Liver (tissue), 9 donors: ENCODE data around the gene HLA-C. TPM values are rescaled to one million over a fixed set of nuclear protein-coding genes. Genes with fewer than 3 reads are reported as not detected.

Source experiments
- DNase-seq: peaks from one replicate; pipeline ENCODE4 v3.0.0-alpha.2; 2017; ENCODE audit warnings: low spot score
- H3K27ac ChIP-seq, 2 donors: one replicate each; pipeline ENCODE4 v1.7.0; 2013; ENCODE audit warnings: inconsistent platforms in 2 of 2, low read length in 2 of 2, control low read depth in 1 of 2, low read depth in 1 of 2, mild to moderate bottlenecking in 1 of 2
- H3K27me3 ChIP-seq, 4 donors: one replicate each; pipeline versions ENCODE4 v1.6.1 to v1.7.0; 2013; ENCODE audit warnings: low read length in 3 of 4, inconsistent platforms in 1 of 4, mild to moderate bottlenecking in 1 of 4, moderate library complexity in 1 of 4; ENCODE audit not compliant: control insufficient read depth in 4 of 4, insufficient read depth in 4 of 4
- H3K36me3 ChIP-seq, 4 donors: one replicate each; pipeline versions ENCODE4 v1.6.1 to v1.7.0; 2013; ENCODE audit warnings: low read length in 3 of 4, mild to moderate bottlenecking in 3 of 4, low read depth in 1 of 4, moderate library complexity in 1 of 4; ENCODE audit not compliant: control insufficient read depth in 4 of 4, insufficient read depth in 3 of 4
- H3K4me1 ChIP-seq, 4 donors: one replicate each; pipeline versions ENCODE4 v1.6.1 to v1.7.0; 2013; ENCODE audit warnings: low read length in 3 of 4, mild to moderate bottlenecking in 3 of 4, moderate library complexity in 1 of 4; ENCODE audit not compliant: control insufficient read depth in 4 of 4, insufficient read depth in 4 of 4
- H3K4me3 ChIP-seq, 3 donors: one replicate each; pipeline versions ENCODE4 v1.6.1 to v1.7.0; 2013; ENCODE audit warnings: low read length in 3 of 3, control low read depth in 1 of 3, low read depth in 1 of 3, mild to moderate bottlenecking in 1 of 3
- H3K9ac ChIP-seq, 2 donors: one replicate each; pipeline ENCODE4 v1.7.0; 2013; ENCODE audit warnings: low read length in 2 of 2, mild to moderate bottlenecking in 2 of 2, moderate library complexity in 2 of 2, control low read depth in 1 of 2, low read depth in 1 of 2
- H3K9me3 ChIP-seq, 4 donors: one replicate each; pipeline versions ENCODE4 v1.6.1 to v1.7.0; 2013; ENCODE audit warnings: low read length in 3 of 4; ENCODE audit not compliant: control insufficient read depth in 4 of 4
- EGR1 ChIP-seq, 2 donors: IDR thresholded peaks; 2 replicates each; pipeline ENCODE4 v1.6.1; 2016 to 2018; ENCODE audit warnings: antibody characterized with exemption in 2 of 2, low read depth in 2 of 2
- FOXA1 ChIP-seq: IDR thresholded peaks from 2 replicates; pipeline ENCODE4 v1.6.1; 2016; ENCODE audit warnings: antibody characterized with exemption
- FOXA2 ChIP-seq: IDR thresholded peaks from 2 replicates; pipeline ENCODE4 v1.6.1; 2016; ENCODE audit warnings: antibody characterized with exemption
- GABPA ChIP-seq, 2 donors: IDR thresholded peaks in 1 of 2; conservative IDR thresholded peaks in 1 of 2; 2 replicates each; pipeline ENCODE4 v1.6.1; 2016; ENCODE audit warnings: antibody characterized with exemption in 2 of 2, mild to moderate bottlenecking in 1 of 2, moderate library complexity in 1 of 2
- HNF4A ChIP-seq, 2 donors: conservative IDR thresholded peaks; 2 replicates each; pipeline ENCODE4 v1.6.1; 2016; ENCODE audit warnings: antibody characterized with exemption in 2 of 2, mild to moderate bottlenecking in 2 of 2
- HNF4G ChIP-seq: IDR thresholded peaks from 2 replicates; pipeline ENCODE4 v1.6.1; 2016; ENCODE audit warnings: antibody characterized with exemption
- JUND ChIP-seq, 2 donors: IDR thresholded peaks; 2 replicates each; pipeline ENCODE4 v1.6.1; 2016; ENCODE audit warnings: antibody characterized with exemption in 2 of 2
- NR2F2 ChIP-seq: IDR thresholded peaks from 2 replicates; pipeline ENCODE4 v1.6.1; 2016; ENCODE audit warnings: antibody characterized with exemption
- RAD21 ChIP-seq, 2 donors: IDR thresholded peaks; 2 replicates each; pipeline ENCODE4 v1.6.1; 2016; ENCODE audit warnings: antibody characterized with exemption in 2 of 2, mild to moderate bottlenecking in 2 of 2
- RXRA ChIP-seq, 2 donors: IDR thresholded peaks; 2 replicates each; pipeline ENCODE4 v1.6.1; 2017 to 2018; ENCODE audit warnings: antibody characterized with exemption in 2 of 2, mild to moderate bottlenecking in 1 of 2
- SP1 ChIP-seq: IDR thresholded peaks from 2 replicates; pipeline ENCODE4 v1.6.1; 2018; ENCODE audit warnings: antibody characterized with exemption, mild to moderate bottlenecking
- TAF1 ChIP-seq: conservative IDR thresholded peaks from 2 replicates; pipeline ENCODE4 v1.6.1; 2016; ENCODE audit warnings: antibody characterized with exemption, mild to moderate bottlenecking
- YY1 ChIP-seq: IDR thresholded peaks from 2 replicates; pipeline ENCODE4 v1.6.1; 2016; ENCODE audit warnings: antibody characterized with exemption, mild to moderate bottlenecking
- whole genome bisulfite sequencing: extraction: QIAGEN DNeasy Blood & Tissue Kit; methylation state at CpG from one replicate; pipeline ENCODE4 v1.1.7; 2013; 5-methylcytosine and 5-hydroxymethylcytosine counted together
- polyA plus RNA-seq, 2 donors: library from polyadenylated mRNA; stranded (reverse) in 1 of 2; unstranded in 1 of 2; fragments of 200-250 nt in 1 of 2; fragments of >200 nt in 1 of 2; fragmentation: Nextera tagmentation in 1 of 2; extraction: Ambion mirVana in 1 of 2; gene quantifications; one replicate each; pipeline versions ENCODE4 v1.2.1 to v1.2.3, GENCODE V29; 2013 to 2015
- total RNA-seq, 2 donors: library from RNA; depleted of rRNA; stranded (reverse); fragments of >200 nt; gene quantifications; one replicate each; pipeline ENCODE4 v1.2.3, GENCODE V29; 2014
- TF ChIP-seq, protein P1 (sequence below): IDR thresholded peaks from 2 replicates; pipeline ENCODE4 v1.6.1; 2016; ENCODE audit warnings: antibody characterized with exemption, mild to moderate bottlenecking
- TF ChIP-seq, protein P2 (sequence below): fragments of 150-350 bp; IDR thresholded peaks from 2 replicates; pipeline ENCODE4 v1.5.1; 2017; ENCODE audit warnings: improper control_type of control experiment, low read depth, low read length; ENCODE audit not compliant: missing input control
- TF ChIP-seq, protein P3 (sequence below): IDR thresholded peaks from 2 replicates; pipeline ENCODE4 v1.6.1; 2016; ENCODE audit warnings: antibody characterized with exemption
- TF ChIP-seq, protein P4 (sequence below): IDR thresholded peaks from 2 replicates; pipeline ENCODE4 v1.6.1; 2016; ENCODE audit warnings: antibody characterized with exemption
- TF ChIP-seq, protein P5 (sequence below): IDR thresholded peaks from 2 replicates; pipeline ENCODE4 v1.6.1; 2016; ENCODE audit warnings: antibody characterized with exemption
- donor health status: healthy.
- donor health status: healthy.
- donor health status: healthy.
- donor health status: healthy.
- donor health status: healthy.

The HLA-C gene
- total and polyA plus RNA-seq, 4 donors: 232 to 317 (median 270) TPM

DNA sequence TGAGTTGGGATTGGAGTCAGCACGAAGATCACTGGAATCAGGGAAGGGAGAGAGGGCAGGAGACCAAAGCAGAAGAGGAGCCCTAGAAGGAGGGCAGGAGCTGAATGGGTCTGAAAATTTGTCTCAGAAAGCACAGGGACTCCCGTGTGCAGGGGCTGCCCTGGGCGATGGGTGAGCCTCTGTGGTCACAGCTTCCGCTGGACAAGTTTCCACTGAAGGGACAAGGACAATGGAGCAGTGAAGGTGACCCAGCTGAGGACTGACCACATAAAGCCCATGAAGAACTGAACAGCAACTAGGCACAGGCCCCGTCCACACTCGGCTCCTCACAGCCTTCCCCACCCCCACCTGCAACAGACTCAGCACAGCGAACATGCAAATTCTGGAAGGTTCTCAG, 3.5 kb downstream of the HLA-C start:
- Histone ChIP-seq H3K9me3 (no peaks in the 10 kb centered on the region), H3K4me3 (no peak overlapping the region), H3K27ac (no peak overlapping the region), H3K9ac (no peak overlapping the region), H3K4me1 (peaks cover 2 to 16% (median 4%) of the 10 kb centered on the region in 4 donors), H3K36me3 (peaks cover 2 to 11% (median 4%) of the 10 kb centered on the region in 4 donors), H3K27me3 (no peaks in the 10 kb centered on the region)
- no peak for DNase-seq
- TF ChIP-seq YY1: no peak
- no peak for TF ChIP-seq EGR1 (IDR thresholded peaks at IDR 0.05; ENCODE audit: low read depth in 2 of 2)
- TF ChIP-seq, protein P1, sequence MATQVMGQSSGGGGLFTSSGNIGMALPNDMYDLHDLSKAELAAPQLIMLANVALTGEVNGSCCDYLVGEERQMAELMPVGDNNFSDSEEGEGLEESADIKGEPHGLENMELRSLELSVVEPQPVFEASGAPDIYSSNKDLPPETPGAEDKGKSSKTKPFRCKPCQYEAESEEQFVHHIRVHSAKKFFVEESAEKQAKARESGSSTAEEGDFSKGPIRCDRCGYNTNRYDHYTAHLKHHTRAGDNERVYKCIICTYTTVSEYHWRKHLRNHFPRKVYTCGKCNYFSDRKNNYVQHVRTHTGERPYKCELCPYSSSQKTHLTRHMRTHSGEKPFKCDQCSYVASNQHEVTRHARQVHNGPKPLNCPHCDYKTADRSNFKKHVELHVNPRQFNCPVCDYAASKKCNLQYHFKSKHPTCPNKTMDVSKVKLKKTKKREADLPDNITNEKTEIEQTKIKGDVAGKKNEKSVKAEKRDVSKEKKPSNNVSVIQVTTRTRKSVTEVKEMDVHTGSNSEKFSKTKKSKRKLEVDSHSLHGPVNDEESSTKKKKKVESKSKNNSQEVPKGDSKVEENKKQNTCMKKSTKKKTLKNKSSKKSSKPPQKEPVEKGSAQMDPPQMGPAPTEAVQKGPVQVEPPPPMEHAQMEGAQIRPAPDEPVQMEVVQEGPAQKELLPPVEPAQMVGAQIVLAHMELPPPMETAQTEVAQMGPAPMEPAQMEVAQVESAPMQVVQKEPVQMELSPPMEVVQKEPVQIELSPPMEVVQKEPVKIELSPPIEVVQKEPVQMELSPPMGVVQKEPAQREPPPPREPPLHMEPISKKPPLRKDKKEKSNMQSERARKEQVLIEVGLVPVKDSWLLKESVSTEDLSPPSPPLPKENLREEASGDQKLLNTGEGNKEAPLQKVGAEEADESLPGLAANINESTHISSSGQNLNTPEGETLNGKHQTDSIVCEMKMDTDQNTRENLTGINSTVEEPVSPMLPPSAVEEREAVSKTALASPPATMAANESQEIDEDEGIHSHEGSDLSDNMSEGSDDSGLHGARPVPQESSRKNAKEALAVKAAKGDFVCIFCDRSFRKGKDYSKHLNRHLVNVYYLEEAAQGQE: no peak
- TF ChIP-seq FOXA1: no peak
- TF ChIP-seq GABPA (IDR thresholded peaks at IDR 0.05 in 1 of 2, conservative IDR thresholded peaks at IDR 0.05 in 1 of 2): no peak
- TF ChIP-seq HNF4A (conservative IDR thresholded peaks at IDR 0.05): no peak
- no peak for TF ChIP-seq RXRA (IDR thresholded peaks at IDR 0.05)
- TF ChIP-seq JUND (IDR thresholded peaks at IDR 0.05): no peak
- TF ChIP-seq, protein P2, sequence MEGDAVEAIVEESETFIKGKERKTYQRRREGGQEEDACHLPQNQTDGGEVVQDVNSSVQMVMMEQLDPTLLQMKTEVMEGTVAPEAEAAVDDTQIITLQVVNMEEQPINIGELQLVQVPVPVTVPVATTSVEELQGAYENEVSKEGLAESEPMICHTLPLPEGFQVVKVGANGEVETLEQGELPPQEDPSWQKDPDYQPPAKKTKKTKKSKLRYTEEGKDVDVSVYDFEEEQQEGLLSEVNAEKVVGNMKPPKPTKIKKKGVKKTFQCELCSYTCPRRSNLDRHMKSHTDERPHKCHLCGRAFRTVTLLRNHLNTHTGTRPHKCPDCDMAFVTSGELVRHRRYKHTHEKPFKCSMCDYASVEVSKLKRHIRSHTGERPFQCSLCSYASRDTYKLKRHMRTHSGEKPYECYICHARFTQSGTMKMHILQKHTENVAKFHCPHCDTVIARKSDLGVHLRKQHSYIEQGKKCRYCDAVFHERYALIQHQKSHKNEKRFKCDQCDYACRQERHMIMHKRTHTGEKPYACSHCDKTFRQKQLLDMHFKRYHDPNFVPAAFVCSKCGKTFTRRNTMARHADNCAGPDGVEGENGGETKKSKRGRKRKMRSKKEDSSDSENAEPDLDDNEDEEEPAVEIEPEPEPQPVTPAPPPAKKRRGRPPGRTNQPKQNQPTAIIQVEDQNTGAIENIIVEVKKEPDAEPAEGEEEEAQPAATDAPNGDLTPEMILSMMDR: no peak
- no peak for TF ChIP-seq HNF4G
- TF ChIP-seq RAD21 (IDR thresholded peaks at IDR 0.05): no peak
- TF ChIP-seq, protein P3, sequence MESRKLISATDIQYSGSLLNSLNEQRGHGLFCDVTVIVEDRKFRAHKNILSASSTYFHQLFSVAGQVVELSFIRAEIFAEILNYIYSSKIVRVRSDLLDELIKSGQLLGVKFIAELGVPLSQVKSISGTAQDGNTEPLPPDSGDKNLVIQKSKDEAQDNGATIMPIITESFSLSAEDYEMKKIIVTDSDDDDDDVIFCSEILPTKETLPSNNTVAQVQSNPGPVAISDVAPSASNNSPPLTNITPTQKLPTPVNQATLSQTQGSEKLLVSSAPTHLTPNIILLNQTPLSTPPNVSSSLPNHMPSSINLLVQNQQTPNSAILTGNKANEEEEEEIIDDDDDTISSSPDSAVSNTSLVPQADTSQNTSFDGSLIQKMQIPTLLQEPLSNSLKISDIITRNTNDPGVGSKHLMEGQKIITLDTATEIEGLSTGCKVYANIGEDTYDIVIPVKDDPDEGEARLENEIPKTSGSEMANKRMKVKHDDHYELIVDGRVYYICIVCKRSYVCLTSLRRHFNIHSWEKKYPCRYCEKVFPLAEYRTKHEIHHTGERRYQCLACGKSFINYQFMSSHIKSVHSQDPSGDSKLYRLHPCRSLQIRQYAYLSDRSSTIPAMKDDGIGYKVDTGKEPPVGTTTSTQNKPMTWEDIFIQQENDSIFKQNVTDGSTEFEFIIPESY: no peak
- no peak for TF ChIP-seq SP1
- TF ChIP-seq, protein P4, sequence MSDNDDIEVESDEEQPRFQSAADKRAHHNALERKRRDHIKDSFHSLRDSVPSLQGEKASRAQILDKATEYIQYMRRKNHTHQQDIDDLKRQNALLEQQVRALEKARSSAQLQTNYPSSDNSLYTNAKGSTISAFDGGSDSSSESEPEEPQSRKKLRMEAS: no peak
- TF ChIP-seq TAF1: no peak
- TF ChIP-seq, protein P5, sequence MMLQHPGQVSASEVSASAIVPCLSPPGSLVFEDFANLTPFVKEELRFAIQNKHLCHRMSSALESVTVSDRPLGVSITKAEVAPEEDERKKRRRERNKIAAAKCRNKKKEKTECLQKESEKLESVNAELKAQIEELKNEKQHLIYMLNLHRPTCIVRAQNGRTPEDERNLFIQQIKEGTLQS: no peak
- no peak for TF ChIP-seq NR2F2
- no peak for TF ChIP-seq FOXA2
- 70% methylated on average over 7 of the region's 7 CpGs for WGBS
